A673 (cell line): Measurements from ENCODE around the gene KCNH5. TPM values are rescaled to one million over a fixed set of nuclear protein-coding genes. Genes with fewer than 3 reads are reported as not detected.

Experiments used
- BruUV-seq: library from RNA; stranded (reverse); fragments of 400-500 nt; replicated peaks from 2 replicates; lab custom pipeline; 2021; lab: Mats Ljungman, UMichigan
- CTCF ChIA-PET: fragments of 300-600 bp; sonication (Branson Sonifier 250); formaldehyde crosslinking; loops from one replicate; lab custom pipeline; 2022; ENCODE audit warnings: antibody characterized with exemption; lab: Charles Lee
- POLR2A ChIA-PET: fragments of 300-600 bp; sonication (Branson Sonifier 250); formaldehyde crosslinking; loops from one replicate; lab custom pipeline; 2022; ENCODE audit warnings: antibody characterized with exemption; ENCODE audit not compliant: low non-redundant PET; lab: Charles Lee
- DNase-seq: peaks from one replicate; pipeline ENCODE4 v3.0.0-alpha.2; 2015; ENCODE audit warnings: low spot score
- H3K27ac ChIP-seq: fragments of 200-600 bp; sonication (generic); 2 replicates; pipeline ENCODE4 v1.5.1; 2016; ENCODE audit warnings: mixed run types, low read depth, mild to moderate bottlenecking, mixed read lengths, antibody characterized with exemption, low read length; ENCODE audit not compliant: poor library complexity, severe bottlenecking
- H3K27me3 ChIP-seq: fragments of 200-600 bp; sonication (generic); replicated peaks from 2 replicates; pipeline ENCODE4 v1.6.1; 2017; ENCODE audit warnings: mixed run types, low read depth, mild to moderate bottlenecking, mixed read lengths, antibody characterized with exemption, low read length; ENCODE audit not compliant: insufficient read depth, poor library complexity
- H3K36me3 ChIP-seq: fragments of 200-600 bp; sonication (generic); 2 replicates; pipeline ENCODE4 v1.6.1; 2016; ENCODE audit warnings: mixed run types, mild to moderate bottlenecking, mixed read lengths, antibody characterized with exemption, low read length; ENCODE audit not compliant: insufficient read depth, poor library complexity, severe bottlenecking
- H3K4me1 ChIP-seq: fragments of 200-600 bp; sonication (generic); 2 replicates; pipeline ENCODE4 v1.6.1; 2017; ENCODE audit warnings: mixed run types, mild to moderate bottlenecking, mixed read lengths, antibody characterized with exemption, low read length; ENCODE audit not compliant: insufficient read depth, poor library complexity, severe bottlenecking
- H3K4me3 ChIP-seq: fragments of 200-600 bp; sonication (generic); 2 replicates; pipeline ENCODE4 v1.5.1; 2016; ENCODE audit warnings: low read depth, mixed run types, mild to moderate bottlenecking, mixed read lengths, low read length; ENCODE audit not compliant: poor library complexity, severe bottlenecking
- H3K9me3 ChIP-seq: fragments of 200-600 bp; sonication (generic); 2 replicates; pipeline ENCODE4 v1.6.1; 2016; ENCODE audit warnings: mixed run types, low read depth, mild to moderate bottlenecking, mixed read lengths, antibody characterized with exemption, low read length; ENCODE audit not compliant: poor library complexity, severe bottlenecking
- EZH2 ChIP-seq: fragments of 200-600 bp; sonication (generic); IDR thresholded peaks from 2 replicates; pipeline ENCODE4 v1.6.1; 2017; ENCODE audit warnings: borderline replicate concordance, low read depth, mild to moderate bottlenecking, mixed read lengths, antibody characterized with exemption, low read length; ENCODE audit not compliant: poor library complexity, severe bottlenecking
- intact Hi-C: fragments of 100-400 bp; cut with micrococcal nuclease; formaldehyde crosslinking; loops from one replicate; pipeline ENCODE4 v1.10.0; 2022; ENCODE audit not compliant: unreplicated experiment
- total RNA-seq: library from RNA; stranded (reverse); gene quantifications from 2 replicates; pipeline ENCODE4 v1.2.3, GENCODE V29; 2021
- TF ChIP-seq, protein P1 (sequence below): fragments of 300-800, 200-600 bp; sonication (generic); conservative IDR thresholded peaks from 2 replicates; pipeline ENCODE4 v1.5.1; 2017; ENCODE audit warnings: low read depth, mild to moderate bottlenecking, antibody characterized with exemption, low read length, moderate library complexity, mixed read lengths

Gene KCNH5
- total RNA-seq, 1 experiment from 2014 or later, result 27.9 TPM

DNA sequence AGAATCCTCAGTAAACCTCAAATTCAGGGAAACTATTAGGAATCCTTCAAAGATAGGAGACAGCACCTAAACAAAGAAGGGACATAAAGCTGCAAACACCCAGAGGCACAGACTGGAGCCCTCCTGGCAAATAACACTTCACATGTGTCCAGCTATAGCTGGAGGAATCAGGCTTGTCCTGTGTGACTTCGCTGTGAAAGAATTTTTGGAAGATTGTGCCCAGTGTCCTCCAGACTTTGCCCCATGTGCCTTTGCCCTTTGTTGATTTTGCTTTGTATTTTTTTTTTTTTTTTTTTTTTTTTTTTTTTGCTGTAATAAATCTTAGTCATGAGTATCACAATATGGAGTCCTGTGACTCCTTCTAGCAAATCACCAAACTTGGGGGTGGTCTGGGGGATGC, 136.8 kb downstream of the KCNH5 start:
- intact Hi-C loops, result no loop called here
- Histone ChIP-seq H3K4me3 (no peak overlapping the region), H3K4me1 (peaks cover 5% of the 10 kb centered on the region), H3K27ac (no peak overlapping the region), H3K36me3 (no peaks in the 10 kb centered on the region), H3K27me3 (no peaks in the 10 kb centered on the region), H3K9me3 (no peaks in the 10 kb centered on the region)
- TF ChIP-seq, protein P1, sequence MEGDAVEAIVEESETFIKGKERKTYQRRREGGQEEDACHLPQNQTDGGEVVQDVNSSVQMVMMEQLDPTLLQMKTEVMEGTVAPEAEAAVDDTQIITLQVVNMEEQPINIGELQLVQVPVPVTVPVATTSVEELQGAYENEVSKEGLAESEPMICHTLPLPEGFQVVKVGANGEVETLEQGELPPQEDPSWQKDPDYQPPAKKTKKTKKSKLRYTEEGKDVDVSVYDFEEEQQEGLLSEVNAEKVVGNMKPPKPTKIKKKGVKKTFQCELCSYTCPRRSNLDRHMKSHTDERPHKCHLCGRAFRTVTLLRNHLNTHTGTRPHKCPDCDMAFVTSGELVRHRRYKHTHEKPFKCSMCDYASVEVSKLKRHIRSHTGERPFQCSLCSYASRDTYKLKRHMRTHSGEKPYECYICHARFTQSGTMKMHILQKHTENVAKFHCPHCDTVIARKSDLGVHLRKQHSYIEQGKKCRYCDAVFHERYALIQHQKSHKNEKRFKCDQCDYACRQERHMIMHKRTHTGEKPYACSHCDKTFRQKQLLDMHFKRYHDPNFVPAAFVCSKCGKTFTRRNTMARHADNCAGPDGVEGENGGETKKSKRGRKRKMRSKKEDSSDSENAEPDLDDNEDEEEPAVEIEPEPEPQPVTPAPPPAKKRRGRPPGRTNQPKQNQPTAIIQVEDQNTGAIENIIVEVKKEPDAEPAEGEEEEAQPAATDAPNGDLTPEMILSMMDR, result no peak
- TF ChIP-seq EZH2, result no peak
- no TSS peak for BruUV-seq
- ChIA-PET POLR2A (no interaction called here), CTCF (no interaction called here)
- no peak for DNase-seq

DNA sequence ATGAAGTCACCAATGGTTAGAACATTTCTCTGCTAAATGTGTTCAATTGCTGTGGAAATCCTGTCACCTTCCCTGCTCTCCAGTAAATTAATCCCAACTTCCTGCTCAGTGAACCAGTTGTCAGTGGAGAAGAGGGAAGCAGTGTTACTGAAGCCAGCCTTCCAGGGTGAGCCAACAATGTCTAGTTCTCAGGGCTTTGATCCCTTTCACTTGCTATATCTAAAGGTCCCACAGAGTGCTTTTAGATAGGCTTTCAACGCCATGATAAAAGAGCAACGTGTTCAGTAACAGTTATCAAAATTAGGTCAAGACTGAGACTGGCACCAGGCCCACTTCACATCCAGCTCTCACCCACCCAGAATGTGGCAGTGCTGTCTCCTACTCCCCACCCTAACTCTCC, 139.7 kb downstream of the KCNH5 start:
- TF ChIP-seq, protein P1, result no peak
- no peak for TF ChIP-seq EZH2
- no peaks in the 10 kb centered on the region for H3K36me3 ChIP-seq
- no TSS peak for BruUV-seq
- no peak for DNase-seq
- POLR2A ChIA-PET, result no interaction called here
- H3K27ac ChIP-seq, result no peak overlapping the region
- no peak overlapping the region for H3K4me3 ChIP-seq
- no peaks in the 10 kb centered on the region for H3K9me3 ChIP-seq
- intact Hi-C loops, result no loop called here
- H3K27me3 ChIP-seq, result no peaks in the 10 kb centered on the region
- CTCF ChIA-PET, result no interaction called here
- H3K4me1 ChIP-seq, result peaks cover 4% of the 10 kb centered on the region

DNA sequence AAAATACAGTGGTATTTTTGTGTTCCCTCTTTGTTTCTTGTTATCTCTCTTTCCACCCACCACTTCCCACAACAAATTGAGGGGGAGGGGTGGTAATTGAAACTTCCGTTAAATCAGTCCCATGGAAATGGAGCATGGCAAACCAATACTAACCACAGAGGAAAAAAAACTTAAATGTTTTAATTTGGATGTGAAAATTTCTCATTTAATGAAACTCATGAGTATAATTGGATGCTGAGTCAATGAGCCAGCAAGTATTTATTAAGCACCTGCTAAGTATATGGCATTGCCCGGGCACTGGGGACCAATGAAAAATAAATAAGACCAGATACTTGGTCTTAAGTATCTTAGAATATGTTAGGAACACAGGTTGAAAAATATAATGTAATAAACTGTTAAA, 147.5 kb downstream of the KCNH5 start:
- intact Hi-C loops, result loop anchor here (10.0 kb wide), 1 partner anchor 293 kb away; no protein-coding TSS in a partner anchor
- Histone ChIP-seq H3K27ac (peak overlapping the region; percentile 63), H3K4me1 (peaks cover 24% of the 10 kb centered on the region), H3K9me3 (no peaks in the 10 kb centered on the region), H3K36me3 (no peaks in the 10 kb centered on the region), H3K4me3 (no peak overlapping the region), H3K27me3 (no peaks in the 10 kb centered on the region)
- TF ChIP-seq, protein P1, result no peak
- TF ChIP-seq EZH2, result no peak
- CTCF ChIA-PET, result no interaction called here
- POLR2A ChIA-PET, result no interaction called here
- peak; percentile 35 for DNase-seq
- BruUV-seq, result no TSS peak
